Activated CD4-positive, alpha-beta T cell treated with anti-CD3 and anti-CD28 coated beads, Interleukin-2, amount 10 ng/mL, durations not matched to agents 24 days and 14 days (primary cell): Measurements from ENCODE around the gene ZNF407. TPM values are rescaled to one million over a fixed set of nuclear protein-coding genes. Genes with fewer than 3 reads are reported as not detected.

Source experiments
- DNase-seq: peaks from one replicate; pipeline ENCODE4 v3.0.0; 2022
- H3K27ac Mint-ChIP-seq: one replicate; pipeline ENCODE4 v1.8.0; 2022; ENCODE audit warnings: mild to moderate bottlenecking, mixed read lengths
- H3K27me3 Mint-ChIP-seq: one replicate; pipeline ENCODE4 v1.8.0; 2022; ENCODE audit warnings: mixed read lengths
- H3K36me3 Mint-ChIP-seq: one replicate; pipeline ENCODE4 v1.8.0; 2022; ENCODE audit warnings: low read depth, mild to moderate bottlenecking, mixed read lengths
- H3K4me1 Mint-ChIP-seq: one replicate; pipeline ENCODE4 v1.8.0; 2021; ENCODE audit warnings: mixed read lengths
- H3K4me3 Mint-ChIP-seq: one replicate; pipeline ENCODE4 v1.8.0; 2022; ENCODE audit warnings: mild to moderate bottlenecking, moderate library complexity, mixed read lengths
- H3K9me3 Mint-ChIP-seq: one replicate; pipeline ENCODE4 v1.8.0; 2021; ENCODE audit warnings: mixed read lengths
- intact Hi-C: fragments of 100-400 bp; cut with micrococcal nuclease; formaldehyde crosslinking; loops from one replicate; pipeline ENCODE4 v1.15.1; 2023
- total RNA-seq: library from RNA; stranded (reverse); gene quantifications from 2 replicates; pipeline ENCODE4 v1.2.3, GENCODE V29; 2022

Gene ZNF407
- total RNA-seq, 1 donor from 2014 or later, result 18.1 TPM

GRCh38 chr18:74682141-74682990 is 84.7 kb downstream of the ZNF407 start:
- Mint-ChIP-seq H3K27me3 (no peaks in the 10 kb centered on the region), H3K36me3 (peaks cover 30% of the 10 kb centered on the region), H3K4me1 (peaks cover 6% of the 10 kb centered on the region), H3K27ac (no peak overlapping the region), H3K9me3 (peaks cover 4% of the 10 kb centered on the region), H3K4me3 (no peak overlapping the region)
- DNase-seq, result no peak
- intact Hi-C loops, result no loop called here

DNA sequence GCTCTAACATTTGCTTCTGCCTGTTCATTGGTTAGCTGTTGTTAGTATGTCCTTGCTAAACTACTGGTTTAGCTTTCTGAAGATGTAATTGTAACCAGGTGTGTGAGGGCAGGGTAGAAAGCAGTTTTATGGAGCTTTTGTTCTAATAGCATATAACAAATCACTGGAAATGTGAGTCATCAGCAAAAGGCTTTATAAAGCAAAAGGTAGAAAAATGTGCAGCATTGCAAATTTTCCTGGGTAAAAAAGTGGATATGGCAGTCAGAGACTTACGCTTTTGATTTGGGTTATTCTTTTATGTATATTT is 85.3 kb downstream of the ZNF407 start:
- Mint-ChIP-seq H3K9me3 (no peaks in the 10 kb centered on the region), H3K36me3 (peaks cover 24% of the 10 kb centered on the region), H3K27me3 (no peaks in the 10 kb centered on the region), H3K4me3 (no peak overlapping the region), H3K27ac (no peak overlapping the region), H3K4me1 (peaks cover 6% of the 10 kb centered on the region)
- intact Hi-C loops, result no loop called here
- DNase-seq, result no peak

DNA sequence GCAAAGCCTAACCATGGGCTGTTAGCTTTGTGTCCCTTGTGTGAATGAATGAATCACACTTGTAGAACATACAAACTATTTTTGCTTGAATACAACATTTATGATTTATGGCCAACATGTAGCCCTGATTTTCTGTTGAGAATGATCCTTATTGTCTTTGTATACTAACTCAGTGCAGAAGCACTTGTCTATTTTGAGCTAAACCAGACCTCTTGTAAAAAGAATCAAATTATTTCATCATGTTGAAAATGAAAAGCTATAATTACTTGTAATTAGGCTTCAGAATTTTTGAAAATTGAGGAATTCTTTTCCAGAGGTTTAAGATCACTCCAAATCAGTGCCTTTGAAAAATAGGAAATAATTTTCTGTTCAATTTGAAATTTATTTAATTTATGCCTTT is 85.9 kb downstream of the ZNF407 start:
- Mint-ChIP-seq H3K4me3 (no peak overlapping the region), H3K36me3 (peaks cover 18% of the 10 kb centered on the region), H3K27ac (no peak overlapping the region), H3K9me3 (no peaks in the 10 kb centered on the region), H3K27me3 (no peaks in the 10 kb centered on the region), H3K4me1 (peaks cover 5% of the 10 kb centered on the region)
- no peak for DNase-seq
- intact Hi-C loops, result no loop called here

DNA sequence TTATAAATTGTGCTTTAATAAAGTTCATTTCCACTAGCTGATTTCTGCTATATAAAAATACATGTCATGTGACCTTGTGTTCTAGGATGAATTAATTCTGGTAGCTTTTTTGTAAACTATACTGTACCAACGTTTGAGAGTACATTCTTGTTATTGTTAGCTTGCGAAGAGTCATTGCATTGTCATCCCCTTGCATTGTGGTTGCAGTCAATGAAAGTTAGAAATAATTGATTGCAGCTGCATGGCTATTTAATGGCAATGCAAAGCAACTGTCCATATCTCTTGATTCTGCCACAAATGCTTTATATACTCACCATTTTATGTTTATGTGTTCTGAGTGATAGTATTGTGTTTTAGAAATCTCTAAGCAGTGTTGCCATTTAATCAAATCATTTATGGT is 91.6 kb downstream of the ZNF407 start:
- Mint-ChIP-seq H3K27me3 (no peaks in the 10 kb centered on the region), H3K4me1 (peaks cover 7% of the 10 kb centered on the region), H3K27ac (no peak overlapping the region), H3K9me3 (no peaks in the 10 kb centered on the region), H3K4me3 (no peak overlapping the region), H3K36me3 (peaks cover 10% of the 10 kb centered on the region)
- DNase-seq, result no peak
- intact Hi-C loops, result no loop called here

- no peak overlapping the region for H3K4me3 Mint-ChIP-seq
- H3K4me1 Mint-ChIP-seq, result peaks cover 7% of the 10 kb centered on the region
- H3K9me3 Mint-ChIP-seq, result no peaks in the 10 kb centered on the region
- H3K27ac Mint-ChIP-seq, result no peak overlapping the region
- DNase-seq, result no peak
- intact Hi-C loops, result no loop called here
- no peaks in the 10 kb centered on the region for H3K27me3 Mint-ChIP-seq
- H3K36me3 Mint-ChIP-seq, result peaks cover 2% of the 10 kb centered on the region
Measured at GRCh38 chr18:74692367-74693013, 94.8 kb downstream of the ZNF407 start.

- intact Hi-C loops, result no loop called here
- no peak overlapping the region for H3K27ac Mint-ChIP-seq
- no peaks in the 10 kb centered on the region for H3K27me3 Mint-ChIP-seq
- peaks cover 2% of the 10 kb centered on the region for H3K36me3 Mint-ChIP-seq
- H3K4me1 Mint-ChIP-seq, result peaks cover 7% of the 10 kb centered on the region
- H3K9me3 Mint-ChIP-seq, result no peaks in the 10 kb centered on the region
- no peak overlapping the region for H3K4me3 Mint-ChIP-seq
- DNase-seq, result no peak
Measured at GRCh38 chr18:74694436-74694835, 96.8 kb downstream of the ZNF407 start.

DNA sequence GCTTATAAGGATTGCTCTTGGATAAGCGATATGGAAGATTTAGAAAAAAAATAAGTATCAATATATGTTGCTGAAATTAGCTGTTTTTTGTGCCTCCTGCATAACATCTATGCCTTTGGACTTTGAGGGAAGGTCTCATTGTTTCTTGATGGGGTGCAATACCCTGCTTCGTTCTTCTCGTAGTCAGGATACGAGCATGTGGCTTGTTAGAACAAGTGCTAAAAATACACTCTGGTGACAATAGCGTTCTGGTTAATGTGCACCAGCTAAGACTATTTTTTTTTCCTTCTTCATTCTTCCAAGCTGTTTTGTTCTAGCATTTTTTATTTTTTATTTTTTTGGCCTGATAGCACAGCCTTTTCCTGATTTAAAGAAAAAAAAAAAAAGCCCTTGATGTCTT is 97.5 kb downstream of the ZNF407 start:
- no peak for DNase-seq
- H3K36me3 Mint-ChIP-seq, result peaks cover 2% of the 10 kb centered on the region
- no peak overlapping the region for H3K4me3 Mint-ChIP-seq
- peaks cover 7% of the 10 kb centered on the region for H3K4me1 Mint-ChIP-seq
- H3K9me3 Mint-ChIP-seq, result no peaks in the 10 kb centered on the region
- intact Hi-C loops, result no loop called here
- H3K27me3 Mint-ChIP-seq, result no peaks in the 10 kb centered on the region
- H3K27ac Mint-ChIP-seq, result no peak overlapping the region

DNA sequence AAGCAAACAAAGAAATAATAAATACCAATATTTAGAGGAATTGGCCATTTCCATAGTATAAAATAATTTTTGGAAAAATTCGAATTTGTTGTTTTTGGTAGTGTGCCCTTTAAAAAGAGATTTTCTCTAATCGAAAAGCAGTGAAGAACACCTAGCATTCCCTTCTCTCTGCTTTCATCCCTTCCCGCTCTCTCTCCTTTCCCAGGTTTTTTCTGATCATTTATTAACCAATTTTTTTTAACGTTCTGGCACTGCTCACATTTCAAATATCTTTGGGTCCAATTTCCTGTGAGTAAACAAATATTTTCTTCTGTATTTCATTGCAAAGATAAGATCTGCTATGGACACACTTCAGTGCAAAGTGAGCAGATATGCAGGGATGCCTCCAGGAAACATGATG is 101.2 kb downstream of the ZNF407 start:
- Mint-ChIP-seq H3K4me3 (no peak overlapping the region), H3K27me3 (no peaks in the 10 kb centered on the region), H3K4me1 (no peaks in the 10 kb centered on the region), H3K27ac (no peak overlapping the region), H3K9me3 (no peaks in the 10 kb centered on the region), H3K36me3 (peaks cover 2% of the 10 kb centered on the region)
- intact Hi-C loops, result no loop called here
- DNase-seq, result no peak

DNA sequence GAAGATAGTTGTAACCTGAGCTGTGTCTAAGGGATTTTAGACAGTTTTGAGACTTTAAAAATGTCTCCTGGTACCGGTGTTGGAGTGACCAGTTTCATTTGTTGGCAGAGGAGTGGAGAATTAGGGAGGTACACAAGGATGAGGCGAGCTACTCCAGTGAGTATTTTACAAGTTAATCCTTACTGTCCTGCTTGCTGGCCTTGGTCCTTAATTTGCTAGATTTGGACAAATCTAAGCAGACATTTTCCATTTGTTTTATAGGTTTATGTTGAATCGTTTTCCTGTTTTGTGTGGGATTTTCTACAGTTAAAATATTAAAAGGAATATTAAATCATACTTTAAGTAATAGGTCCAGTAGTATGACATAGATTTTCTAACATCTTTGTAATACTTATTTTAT is 101.8 kb downstream of the ZNF407 start:
- Mint-ChIP-seq H3K4me3 (no peak overlapping the region), H3K27ac (no peak overlapping the region), H3K9me3 (no peaks in the 10 kb centered on the region)

DNA sequence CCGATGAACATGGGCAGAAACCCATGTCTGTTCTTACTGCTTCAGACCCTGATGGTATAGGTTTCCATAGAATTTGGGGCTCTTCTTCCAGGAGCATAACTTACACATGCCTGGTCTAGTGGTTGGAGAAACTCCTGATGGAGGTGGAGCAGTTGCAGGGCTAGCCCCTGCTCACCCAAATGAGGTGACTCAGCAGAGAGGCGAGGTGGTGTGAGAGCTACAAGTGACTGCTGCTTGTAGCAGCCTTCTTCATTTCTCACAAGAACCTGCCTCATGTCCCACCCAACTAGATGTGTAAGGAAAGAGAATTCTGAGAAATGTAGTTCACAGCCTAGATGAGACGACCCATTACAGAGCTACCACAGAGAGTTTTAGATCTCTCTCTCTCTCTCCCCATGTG is 105.3 kb downstream of the ZNF407 start:
- Mint-ChIP-seq H3K9me3 (no peaks in the 10 kb centered on the region), H3K36me3 (peaks cover 3% of the 10 kb centered on the region), H3K4me3 (no peak overlapping the region), H3K4me1 (no peaks in the 10 kb centered on the region), H3K27me3 (no peaks in the 10 kb centered on the region), H3K27ac (no peak overlapping the region)
- DNase-seq, result no peak
- intact Hi-C loops, result no loop called here

More for the DNA sequence above, 101.8 kb downstream of the ZNF407 start:
- peaks cover 3% of the 10 kb centered on the region for H3K36me3 Mint-ChIP-seq
- DNase-seq, result no peak
- no peaks in the 10 kb centered on the region for H3K27me3 Mint-ChIP-seq
- no peaks in the 10 kb centered on the region for H3K4me1 Mint-ChIP-seq
- intact Hi-C loops, result no loop called here

GRCh38 chr18:74708169-74708568 is 110.5 kb downstream of the ZNF407 start:
- Mint-ChIP-seq H3K36me3 (peaks cover 3% of the 10 kb centered on the region), H3K4me3 (no peak overlapping the region)
- intact Hi-C loops, result no loop called here

DNA sequence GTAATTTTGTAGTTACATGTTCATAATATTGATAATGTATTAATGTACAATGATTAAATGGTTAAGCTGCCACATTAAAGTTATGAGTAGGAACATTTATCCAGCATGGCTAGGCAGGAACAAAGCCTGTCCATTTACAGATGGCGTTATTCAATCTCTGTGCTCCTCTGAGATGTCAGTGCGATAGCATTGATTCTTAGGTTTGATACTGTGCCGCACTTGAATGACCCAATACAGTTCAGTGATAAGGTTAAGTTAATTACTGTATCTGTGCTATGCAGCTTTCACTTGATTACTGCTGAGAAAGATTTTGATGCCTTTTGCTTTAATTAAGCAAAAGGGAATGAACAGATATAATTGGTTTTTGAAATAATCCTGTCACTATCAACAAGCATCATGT is 111.8 kb downstream of the ZNF407 start:
- no peak for DNase-seq
- Mint-ChIP-seq H3K36me3 (no peaks in the 10 kb centered on the region), H3K4me3 (no peak overlapping the region), H3K27me3 (no peaks in the 10 kb centered on the region), H3K9me3 (no peaks in the 10 kb centered on the region), H3K4me1 (no peaks in the 10 kb centered on the region), H3K27ac (no peak overlapping the region)
- intact Hi-C loops, result no loop called here

More at GRCh38 chr18:74708169-74708568, 110.5 kb downstream of the ZNF407 start:
- H3K4me1 Mint-ChIP-seq, result no peaks in the 10 kb centered on the region
- no peak overlapping the region for H3K27ac Mint-ChIP-seq
- no peak for DNase-seq
- H3K9me3 Mint-ChIP-seq, result no peaks in the 10 kb centered on the region
- H3K27me3 Mint-ChIP-seq, result no peaks in the 10 kb centered on the region

- DNase-seq, result no peak
- H3K36me3 Mint-ChIP-seq, result no peaks in the 10 kb centered on the region
- intact Hi-C loops, result no loop called here
- H3K9me3 Mint-ChIP-seq, result no peaks in the 10 kb centered on the region
- no peaks in the 10 kb centered on the region for H3K4me1 Mint-ChIP-seq
- H3K4me3 Mint-ChIP-seq, result no peak overlapping the region
- no peaks in the 10 kb centered on the region for H3K27me3 Mint-ChIP-seq
- no peak overlapping the region for H3K27ac Mint-ChIP-seq
Measured at GRCh38 chr18:74714120-74714519, 116.5 kb downstream of the ZNF407 start.

- H3K4me3 Mint-ChIP-seq, result no peak overlapping the region
- DNase-seq, result no peak
- no peaks in the 10 kb centered on the region for H3K36me3 Mint-ChIP-seq
- no peaks in the 10 kb centered on the region for H3K27me3 Mint-ChIP-seq
- no peaks in the 10 kb centered on the region for H3K4me1 Mint-ChIP-seq
- intact Hi-C loops, result no loop called here
- no peaks in the 10 kb centered on the region for H3K9me3 Mint-ChIP-seq
- no peak overlapping the region for H3K27ac Mint-ChIP-seq
Measured at GRCh38 chr18:74714791-74715190, 117.1 kb downstream of the ZNF407 start.

DNA sequence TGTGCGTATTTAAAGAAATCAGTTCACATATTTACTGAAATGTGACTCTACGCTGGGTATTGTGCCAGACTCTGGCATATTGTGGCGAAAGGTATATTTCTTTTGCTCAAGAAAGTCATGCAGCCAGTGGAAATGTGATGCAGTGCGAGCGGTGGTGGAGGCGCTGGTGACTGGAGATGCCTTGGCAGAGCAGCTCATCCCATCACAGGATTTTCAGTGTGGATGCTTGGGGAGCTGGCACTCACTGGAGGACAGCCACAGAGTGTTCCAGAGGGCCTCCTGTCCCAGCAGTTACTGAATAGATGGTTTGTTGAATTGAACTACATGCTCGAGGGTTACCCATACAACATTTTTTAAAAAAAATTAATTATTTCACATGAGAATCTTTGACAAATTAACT is 117.6 kb downstream of the ZNF407 start:
- intact Hi-C loops, result no loop called here
- Mint-ChIP-seq H3K36me3 (no peaks in the 10 kb centered on the region), H3K27me3 (no peaks in the 10 kb centered on the region), H3K27ac (no peak overlapping the region), H3K4me1 (no peaks in the 10 kb centered on the region), H3K9me3 (no peaks in the 10 kb centered on the region), H3K4me3 (no peak overlapping the region)
- no peak for DNase-seq
